ENCODE measurements around the gene IFT81.

Gene IFT81

DNA sequence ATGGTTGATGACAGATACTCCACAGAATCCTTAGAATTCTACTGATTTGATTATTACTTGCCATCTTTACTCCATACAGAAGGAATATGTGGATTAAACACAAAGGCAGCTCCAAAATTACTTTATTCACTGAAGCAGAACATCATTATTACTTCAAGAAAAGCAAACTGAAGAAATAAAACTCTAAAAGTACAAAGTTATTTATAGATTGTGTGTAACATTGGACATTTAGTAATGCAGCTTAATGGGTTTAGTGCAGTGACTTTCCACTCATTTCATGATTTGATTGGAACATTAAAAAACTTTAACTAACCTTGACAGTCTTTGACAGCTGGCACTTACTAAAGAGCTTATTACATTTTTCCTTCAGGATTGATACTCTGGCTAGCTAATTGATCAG, 97.9 kb downstream of the IFT81 start:
- Histone ChIP-seq H3F3A (ENCODE audit: insufficient read depth) (no peaks in the 10 kb centered on the region), H3K36me3 (ENCODE audit: low read length) (no peaks in the 10 kb centered on the region), H3K9me3 (ENCODE audit: insufficient read depth, low read length) (no peaks in the 10 kb centered on the region), H3K4me2 (ENCODE audit: low read depth, low read length, poor library complexity, severe bottlenecking) (no peak overlapping the region), H3K79me2 (ENCODE audit: insufficient read depth, low read length) (no peaks in the 10 kb centered on the region), H3K9ac (ENCODE audit: low read length) (no peak overlapping the region), H3K9me2 (replicated peaks; ENCODE audit: insufficient read depth, low read length) (no peaks in the 10 kb centered on the region), H3K27me3 (ENCODE audit: low read length) (no peaks in the 10 kb centered on the region), H3K4me3 (ENCODE audit: insufficient read depth, low read length, poor library complexity, severe bottlenecking) (no peak overlapping the region), H3K27ac (ENCODE audit: low read depth, low read length) (no peak overlapping the region), H2AFZ (ENCODE audit: low read depth, low read length, severe bottlenecking) (no peak overlapping the region), H4K20me1 (ENCODE audit: low read depth, low read length) (no peaks in the 10 kb centered on the region)
- no peak for TF ChIP-seq EZH2phosphoT487 (conservative IDR thresholded peaks at IDR 0.05; ENCODE audit: low read length)
- TF ChIP-seq CTCF (IDR thresholded peaks at IDR 0.05; ENCODE audit: insufficient read depth, low read length, poor library complexity, severe bottlenecking): no peak

DNA sequence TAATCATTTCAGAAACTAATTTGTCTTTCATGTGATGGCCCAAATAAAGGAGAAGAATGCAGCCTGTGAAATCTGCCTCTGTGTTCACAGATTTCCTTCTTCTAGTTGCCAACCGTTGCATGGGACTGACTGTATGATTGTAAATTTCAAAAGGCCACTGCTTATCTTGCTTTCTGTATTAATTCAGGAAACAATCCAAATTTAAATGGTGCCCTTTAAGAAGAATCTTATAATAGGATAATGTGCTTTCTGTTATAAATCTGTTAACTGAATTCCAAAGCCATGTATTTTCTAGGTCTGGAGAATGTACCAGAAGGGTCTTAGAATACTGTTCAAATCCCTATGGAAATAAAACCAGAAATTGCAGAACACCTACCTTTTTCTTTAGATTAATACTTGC, 98.3 kb downstream of the IFT81 start:
- no peaks in the 10 kb centered on the region for H3F3A ChIP-seq (ENCODE audit: insufficient read depth)
- no peaks in the 10 kb centered on the region for H3K27me3 ChIP-seq (ENCODE audit: low read length)
- no peaks in the 10 kb centered on the region for H3K9me3 ChIP-seq (ENCODE audit: insufficient read depth, low read length)
- H3K27ac ChIP-seq (ENCODE audit: low read depth, low read length): no peak overlapping the region
- H3K4me2 ChIP-seq (ENCODE audit: low read depth, low read length, poor library complexity, severe bottlenecking): no peak overlapping the region
- H3K4me3 ChIP-seq (ENCODE audit: insufficient read depth, low read length, poor library complexity, severe bottlenecking): no peak overlapping the region
- no peak for TF ChIP-seq CTCF (IDR thresholded peaks at IDR 0.05; ENCODE audit: insufficient read depth, low read length, poor library complexity, severe bottlenecking)
- no peak for TF ChIP-seq EZH2phosphoT487 (conservative IDR thresholded peaks at IDR 0.05; ENCODE audit: low read length)
- H3K9ac ChIP-seq (ENCODE audit: low read length): no peak overlapping the region
- no peaks in the 10 kb centered on the region for H4K20me1 ChIP-seq (ENCODE audit: low read depth, low read length)
- H2AFZ ChIP-seq (ENCODE audit: low read depth, low read length, severe bottlenecking): no peak overlapping the region
- no peaks in the 10 kb centered on the region for H3K79me2 ChIP-seq (ENCODE audit: insufficient read depth, low read length)
- H3K9me2 ChIP-seq (replicated peaks; ENCODE audit: insufficient read depth, low read length): no peaks in the 10 kb centered on the region
- H3K36me3 ChIP-seq (ENCODE audit: low read length): no peaks in the 10 kb centered on the region

DNA sequence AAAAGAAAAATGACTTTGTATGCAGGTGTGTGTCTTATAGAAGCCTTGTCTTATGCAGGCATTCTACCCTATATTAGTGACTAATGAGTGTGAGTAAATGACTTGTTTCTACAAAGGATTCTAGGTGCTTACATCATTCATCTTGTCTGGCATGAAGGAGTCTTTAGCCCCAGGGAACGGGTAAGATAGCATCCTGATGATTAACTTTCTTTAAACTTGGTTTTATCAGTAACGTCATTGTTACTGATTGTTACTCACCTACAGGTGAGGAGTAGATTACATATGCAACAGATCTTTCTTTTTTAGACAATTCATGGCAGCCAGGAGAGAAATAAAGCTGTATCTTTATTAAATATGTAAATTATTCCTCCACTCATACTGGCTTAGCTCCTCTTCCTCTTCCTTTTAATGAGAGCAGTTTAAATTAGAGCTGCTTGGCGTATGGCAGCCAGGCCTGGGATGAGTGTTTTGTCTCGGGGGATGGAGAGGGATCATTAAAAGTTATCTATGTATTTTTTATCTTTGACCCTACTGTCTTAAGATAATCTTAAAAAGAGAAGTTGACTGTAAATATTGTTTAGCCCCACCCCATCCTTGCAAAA, 99.7 kb downstream of the IFT81 start:
- no peak overlapping the region for H2AFZ ChIP-seq (ENCODE audit: low read depth, low read length, severe bottlenecking)
- no peak overlapping the region for H3K4me2 ChIP-seq (ENCODE audit: low read depth, low read length, poor library complexity, severe bottlenecking)
- H3K36me3 ChIP-seq (ENCODE audit: low read length): no peaks in the 10 kb centered on the region
- H4K20me1 ChIP-seq (ENCODE audit: low read depth, low read length): no peaks in the 10 kb centered on the region
- no peak for TF ChIP-seq CTCF (IDR thresholded peaks at IDR 0.05; ENCODE audit: insufficient read depth, low read length, poor library complexity, severe bottlenecking)
- TF ChIP-seq EZH2phosphoT487 (conservative IDR thresholded peaks at IDR 0.05; ENCODE audit: low read length): no peak
- no peaks in the 10 kb centered on the region for H3K27me3 ChIP-seq (ENCODE audit: low read length)
- H3K27ac ChIP-seq (ENCODE audit: low read depth, low read length): no peak overlapping the region
- H3F3A ChIP-seq (ENCODE audit: insufficient read depth): no peaks in the 10 kb centered on the region
- no peaks in the 10 kb centered on the region for H3K79me2 ChIP-seq (ENCODE audit: insufficient read depth, low read length)
- no peaks in the 10 kb centered on the region for H3K9me3 ChIP-seq (ENCODE audit: insufficient read depth, low read length)
- no peak overlapping the region for H3K4me3 ChIP-seq (ENCODE audit: insufficient read depth, low read length, poor library complexity, severe bottlenecking)
- H3K9ac ChIP-seq (ENCODE audit: low read length): no peak overlapping the region
- H3K9me2 ChIP-seq (replicated peaks; ENCODE audit: insufficient read depth, low read length): no peaks in the 10 kb centered on the region
